Large intestine (tissue), 3 donors: ENCODE results near the gene HRH3. TPM values are rescaled to one million over a fixed set of nuclear protein-coding genes. Genes with fewer than 3 reads are reported as not detected.

Experiments
- DNase-seq, 2 donors: peaks; one replicate each; pipeline versions ENCODE4 v3.0.0 to v3.0.0-alpha.2; 2013
- H3K27ac ChIP-seq: one replicate; pipeline ENCODE4 v1.5.1; 2013; ENCODE audit warnings: low read length
- H3K27me3 ChIP-seq: 2 replicates; pipeline ENCODE4 v1.6.1; 2013; ENCODE audit warnings: low read length; ENCODE audit not compliant: control insufficient read depth, insufficient read depth
- H3K36me3 ChIP-seq: 2 replicates; pipeline ENCODE4 v1.6.1; 2013; ENCODE audit warnings: low read length; ENCODE audit not compliant: control insufficient read depth, insufficient read depth
- H3K4me1 ChIP-seq: one replicate; pipeline ENCODE4 v1.6.1; 2013; ENCODE audit warnings: low read length; ENCODE audit not compliant: control insufficient read depth, insufficient read depth
- H3K4me3 ChIP-seq: one replicate; pipeline ENCODE4 v1.5.1; 2013; ENCODE audit warnings: low read length
- H3K9me3 ChIP-seq: one replicate; pipeline ENCODE4 v1.6.1; 2013; ENCODE audit warnings: mild to moderate bottlenecking, low read depth, low read length, moderate library complexity; ENCODE audit not compliant: control insufficient read depth
- WGBS: methylation state at CpG from one replicate; pipeline ENCODE4 v1.1.5; 2013; ENCODE audit warnings: low lambda C conversion rate; ENCODE audit not compliant: insufficient coverage; 5-methylcytosine and 5-hydroxymethylcytosine counted together
- polyA plus RNA-seq: library from polyadenylated mRNA; unstranded; fragments of 120-200 nt; gene quantifications from one replicate; pipeline ENCODE4 v1.2.1, GENCODE V29; 2013

The HRH3 gene
- polyA plus RNA-seq, 1 donor: 0.33 TPM

- WGBS: no CpG with 5 or more reads among the region's 8 CpGs
- no peak overlapping the region for H3K27ac ChIP-seq
- DNase-seq: no peak
- H3K4me1 ChIP-seq: no peaks in the 10 kb centered on the region
- no peak overlapping the region for H3K4me3 ChIP-seq
- H3K9me3 ChIP-seq: peaks cover 2% of the 10 kb centered on the region
- peaks cover 68% of the 10 kb centered on the region for H3K36me3 ChIP-seq
- no peaks in the 10 kb centered on the region for H3K27me3 ChIP-seq
Measured at GRCh38 chr20:62259294-62259565, 39.2 kb upstream of the HRH3 start.

GRCh38 chr20:62258499-62259293 is 38.6 kb upstream of the HRH3 start:
- H3K27ac ChIP-seq: no peak overlapping the region
- H3K27me3 ChIP-seq: no peaks in the 10 kb centered on the region
- no peak for DNase-seq
- peaks cover 2% of the 10 kb centered on the region for H3K9me3 ChIP-seq
- peaks cover 65% of the 10 kb centered on the region for H3K36me3 ChIP-seq
- H3K4me1 ChIP-seq: no peaks in the 10 kb centered on the region
- H3K4me3 ChIP-seq: no peak overlapping the region
- no CpG with 5 or more reads among the region's 20 CpGs for WGBS

DNA sequence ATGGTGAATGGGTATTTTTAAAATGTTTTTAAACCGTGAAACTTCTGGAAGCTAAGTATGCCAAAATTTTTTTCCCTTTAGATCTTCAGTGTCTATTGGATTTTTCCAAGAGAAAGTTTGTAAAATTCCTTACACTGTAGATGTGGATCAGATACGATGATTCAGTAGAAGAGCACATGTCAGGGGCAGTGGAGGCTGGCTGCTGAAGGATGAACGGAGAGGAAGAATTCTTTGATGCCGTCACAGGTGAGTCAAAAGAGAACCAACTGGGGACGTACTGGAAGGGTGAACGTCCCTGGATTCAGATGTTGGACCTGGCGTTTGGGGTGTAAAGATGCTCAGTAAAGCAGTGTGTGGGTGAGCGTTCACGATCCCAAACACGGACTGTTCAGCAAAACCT is 35.9 kb upstream of the HRH3 start:
- WGBS: 100% methylated on average over 1 of the region's 10 CpGs
- Histone ChIP-seq H3K4me1 (no peaks in the 10 kb centered on the region), H3K4me3 (no peak overlapping the region), H3K27me3 (no peaks in the 10 kb centered on the region), H3K9me3 (peaks cover 2% of the 10 kb centered on the region), H3K36me3 (peaks cover 47% of the 10 kb centered on the region), H3K27ac (no peak overlapping the region)
- no peak for DNase-seq

GRCh38 chr20:62254021-62254724 is 34.1 kb upstream of the HRH3 start:
- no peak for DNase-seq
- Histone ChIP-seq H3K36me3 (peaks cover 31% of the 10 kb centered on the region), H3K27ac (no peak overlapping the region), H3K9me3 (peaks cover 2% of the 10 kb centered on the region), H3K4me1 (no peaks in the 10 kb centered on the region), H3K27me3 (no peaks in the 10 kb centered on the region), H3K4me3 (no peak overlapping the region)
- no CpG with 5 or more reads among the region's 24 CpGs for WGBS

DNA sequence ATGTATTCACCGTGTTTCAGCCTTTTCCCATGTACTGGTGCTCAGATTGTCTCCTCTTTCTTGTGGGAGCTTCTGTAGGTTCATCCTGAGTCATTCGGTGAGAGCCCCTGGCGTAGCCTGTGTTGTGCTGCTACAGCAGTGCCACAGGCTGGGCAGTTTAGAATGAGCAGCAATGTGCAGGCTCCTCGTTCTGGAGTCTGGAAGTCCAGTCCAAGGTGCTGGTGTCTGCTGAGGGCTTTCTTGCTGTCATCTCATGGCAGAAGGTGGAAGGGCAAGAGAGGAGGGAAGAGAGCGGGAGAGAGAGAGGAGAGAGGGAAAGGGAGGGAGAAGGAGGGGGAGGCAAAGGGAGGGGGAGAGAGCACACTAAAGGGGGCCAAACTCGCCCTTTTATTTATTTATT is 33.3 kb upstream of the HRH3 start:
- Histone ChIP-seq H3K36me3 (peaks cover 24% of the 10 kb centered on the region), H3K27me3 (no peaks in the 10 kb centered on the region), H3K9me3 (peaks cover 2% of the 10 kb centered on the region), H3K4me3 (no peak overlapping the region), H3K27ac (no peak overlapping the region), H3K4me1 (no peaks in the 10 kb centered on the region)
- 100% methylated on average over 1 of the region's 6 CpGs for WGBS
- no peak for DNase-seq

DNA sequence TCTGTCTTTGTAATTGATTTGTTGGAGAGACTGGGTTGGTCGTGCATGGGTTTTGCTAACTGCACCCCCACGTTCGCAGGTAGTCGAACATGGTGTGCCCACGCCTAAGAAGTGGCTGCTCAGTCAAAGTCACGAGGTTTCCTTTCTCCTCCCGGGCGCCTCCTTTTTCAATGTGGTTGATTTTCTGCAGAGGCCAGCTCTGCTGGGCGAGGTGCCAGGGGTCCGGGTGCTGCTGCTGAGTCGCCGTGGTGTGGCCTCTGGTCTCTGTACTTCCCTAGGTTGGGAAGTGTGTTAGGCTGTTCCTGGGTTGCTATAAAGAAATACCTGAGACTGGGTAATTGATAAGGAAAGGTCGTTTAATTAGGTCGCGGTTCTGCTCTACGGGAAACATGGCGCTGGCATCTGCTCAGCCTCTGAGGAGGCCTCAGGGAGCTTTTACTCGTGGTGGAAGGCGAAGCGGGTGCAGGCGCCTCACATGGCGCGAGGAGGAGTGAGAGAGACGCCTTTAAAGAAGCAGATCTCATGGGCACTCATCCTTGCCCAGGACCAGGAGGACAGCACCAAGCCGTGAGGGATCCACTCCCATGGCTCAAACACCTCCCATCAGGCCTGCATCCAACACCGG is 32.4 kb upstream of the HRH3 start:
- Histone ChIP-seq H3K4me3 (no peak overlapping the region), H3K27ac (no peak overlapping the region), H3K36me3 (peaks cover 22% of the 10 kb centered on the region), H3K9me3 (peaks cover 2% of the 10 kb centered on the region), H3K27me3 (no peaks in the 10 kb centered on the region), H3K4me1 (no peaks in the 10 kb centered on the region)
- no CpG with 5 or more reads among the region's 26 CpGs for WGBS
- no peak for DNase-seq

- Histone ChIP-seq H3K27me3 (no peaks in the 10 kb centered on the region), H3K27ac (no peak overlapping the region), H3K4me3 (no peak overlapping the region), H3K9me3 (no peaks in the 10 kb centered on the region), H3K4me1 (no peaks in the 10 kb centered on the region), H3K36me3 (peaks cover 17% of the 10 kb centered on the region)
- WGBS: no CpG with 5 or more reads among the region's 6 CpGs
- DNase-seq: no peak
Measured at GRCh38 chr20:62248890-62249560, 28.9 kb upstream of the HRH3 start.

DNA sequence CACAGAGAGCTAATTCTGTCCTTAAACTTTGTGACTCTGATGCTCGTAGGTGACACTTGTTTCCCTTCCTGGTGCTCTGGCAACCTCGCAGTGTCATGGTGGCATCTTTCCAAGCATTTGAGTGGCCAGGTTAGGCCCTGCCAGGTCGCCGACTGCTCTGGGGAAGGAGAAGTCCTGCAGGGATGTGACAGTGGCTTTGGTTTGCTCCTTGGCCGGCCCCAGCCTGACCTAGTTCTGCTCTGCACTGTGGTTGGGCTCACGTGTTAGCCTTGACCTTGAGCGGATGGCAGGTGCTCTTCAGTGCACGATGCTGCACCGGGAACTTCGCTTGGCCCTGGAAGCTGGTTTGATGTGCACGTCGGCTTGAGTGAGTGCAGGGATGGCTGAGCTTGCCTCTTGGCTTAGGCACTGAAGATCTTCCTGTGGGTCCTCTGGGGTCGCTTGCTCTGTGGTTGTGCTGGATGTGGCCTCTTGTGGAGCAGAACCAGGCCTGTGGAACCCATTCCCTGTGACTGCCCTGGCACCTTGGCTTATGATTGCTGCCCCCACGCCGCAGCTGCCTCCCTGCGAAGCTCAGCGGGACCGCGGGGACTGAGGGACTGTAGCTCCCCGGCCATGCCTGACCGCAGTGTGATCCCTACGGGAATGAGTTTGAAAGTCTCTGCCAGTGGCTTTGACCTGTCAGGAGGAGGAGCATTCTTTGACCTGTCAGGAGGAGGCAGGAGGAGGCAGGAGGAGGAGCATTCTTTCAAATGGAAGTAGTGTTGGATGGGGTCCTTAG is 27.0 kb upstream of the HRH3 start:
- Histone ChIP-seq H3K4me1 (no peaks in the 10 kb centered on the region), H3K4me3 (no peak overlapping the region), H3K36me3 (peaks cover 22% of the 10 kb centered on the region), H3K27me3 (no peaks in the 10 kb centered on the region), H3K27ac (no peak overlapping the region), H3K9me3 (no peaks in the 10 kb centered on the region)
- DNase-seq: no peak
- WGBS: no CpG with 5 or more reads among the region's 22 CpGs

DNA sequence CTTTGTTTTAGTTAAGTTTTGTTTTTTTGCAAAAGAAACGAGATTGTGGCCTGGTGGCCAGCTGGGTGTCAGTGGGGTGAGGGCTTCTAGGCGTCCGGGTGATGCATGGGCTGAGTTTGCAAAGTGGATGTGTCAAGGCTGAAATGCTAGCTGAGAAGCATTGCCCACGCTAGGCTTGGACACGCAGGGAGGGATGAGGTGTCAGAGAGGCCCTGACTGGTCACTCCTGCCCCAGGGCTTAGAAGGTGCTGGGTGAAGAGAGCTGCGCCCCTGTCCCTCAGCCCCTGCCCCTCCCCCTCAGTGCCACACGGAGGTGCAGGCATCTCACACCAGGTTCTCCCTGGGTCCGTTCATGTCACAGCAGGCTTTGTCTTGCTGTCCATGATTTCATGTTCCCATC is 26.4 kb upstream of the HRH3 start:
- WGBS: no CpG with 5 or more reads among the region's 8 CpGs
- Histone ChIP-seq H3K27ac (no peak overlapping the region), H3K4me3 (no peak overlapping the region), H3K4me1 (peaks cover 2% of the 10 kb centered on the region), H3K9me3 (no peaks in the 10 kb centered on the region), H3K27me3 (no peaks in the 10 kb centered on the region), H3K36me3 (peaks cover 24% of the 10 kb centered on the region)
- no peak for DNase-seq

DNA sequence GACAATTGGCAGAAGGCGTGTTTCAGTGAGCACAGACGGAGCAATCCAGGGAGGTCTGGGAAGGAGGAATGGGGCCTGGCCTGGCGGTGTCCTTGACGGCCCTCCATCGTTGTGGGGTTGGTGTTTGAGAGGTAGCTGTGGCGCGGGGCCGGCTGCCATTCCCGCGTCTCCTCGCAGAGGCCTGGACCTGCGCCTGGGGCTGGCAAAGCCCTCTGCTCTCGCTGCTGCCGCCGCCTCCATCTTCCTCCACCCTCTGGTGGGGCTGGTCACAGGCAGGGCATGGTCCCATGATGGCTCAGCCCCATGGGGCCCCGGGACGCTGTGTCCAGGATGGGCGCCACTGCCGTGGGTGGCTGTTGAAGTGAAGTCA is 25.8 kb upstream of the HRH3 start:
- no peaks in the 10 kb centered on the region for H3K27me3 ChIP-seq
- no peak overlapping the region for H3K4me3 ChIP-seq
- no CpG with 5 or more reads among the region's 19 CpGs for WGBS
- H3K4me1 ChIP-seq: peaks cover 4% of the 10 kb centered on the region
- no peak for DNase-seq
- no peaks in the 10 kb centered on the region for H3K9me3 ChIP-seq
- peaks cover 28% of the 10 kb centered on the region for H3K36me3 ChIP-seq
- no peak overlapping the region for H3K27ac ChIP-seq
